ENCODE measurements around the gene E2F4. TPM values are rescaled to one million over a fixed set of nuclear protein-coding genes. Genes with fewer than 3 reads are reported as not detected.

E2F4 gene
- total RNA-seq, 1 experiment from 2014 or later, result 75.9 TPM

DNA sequence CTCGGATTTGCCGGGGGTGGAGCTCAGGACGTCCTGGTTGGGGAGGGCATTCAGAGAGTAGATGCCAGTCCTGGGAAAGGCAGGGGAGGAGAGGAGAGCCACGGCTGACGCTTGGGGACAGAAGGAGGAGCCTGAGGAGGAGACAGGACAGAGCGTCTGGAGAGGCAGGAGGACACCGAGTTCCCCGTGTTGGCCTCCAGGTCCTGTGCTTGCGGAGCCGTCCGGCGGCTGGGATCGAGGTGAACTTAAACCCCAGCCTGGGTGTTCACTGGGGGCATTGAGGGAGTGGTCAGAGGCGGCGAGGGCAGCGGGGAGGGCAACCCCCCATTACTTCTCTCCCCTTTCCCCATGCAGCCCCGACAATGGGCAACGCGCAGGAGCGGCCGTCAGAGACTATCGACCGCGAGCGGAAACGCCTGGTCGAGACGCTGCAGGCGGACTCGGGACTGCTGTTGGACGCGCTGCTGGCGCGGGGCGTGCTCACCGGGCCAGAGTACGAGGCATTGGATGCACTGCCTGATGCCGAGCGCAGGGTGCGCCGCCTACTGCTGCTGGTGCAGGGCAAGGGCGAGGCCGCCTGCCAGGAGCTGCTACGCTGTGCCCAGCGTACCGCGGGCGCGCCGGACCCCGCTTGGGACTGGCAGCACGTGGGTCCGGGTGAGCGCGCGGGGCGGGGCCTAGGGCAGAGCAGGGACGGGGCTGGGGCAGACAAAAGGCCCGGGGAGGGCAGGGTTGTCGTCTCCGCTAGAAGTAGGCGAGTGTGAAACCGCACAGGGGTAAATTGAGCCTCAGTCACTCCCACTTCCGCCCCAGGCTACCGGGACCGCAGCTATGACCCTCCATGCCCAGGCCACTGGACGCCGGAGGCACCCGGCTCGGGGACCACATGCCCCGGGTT, 17.9 kb upstream of the E2F4 start:
- DNase-seq (ENCODE audit: low read depth), result peak; percentile 90

DNA sequence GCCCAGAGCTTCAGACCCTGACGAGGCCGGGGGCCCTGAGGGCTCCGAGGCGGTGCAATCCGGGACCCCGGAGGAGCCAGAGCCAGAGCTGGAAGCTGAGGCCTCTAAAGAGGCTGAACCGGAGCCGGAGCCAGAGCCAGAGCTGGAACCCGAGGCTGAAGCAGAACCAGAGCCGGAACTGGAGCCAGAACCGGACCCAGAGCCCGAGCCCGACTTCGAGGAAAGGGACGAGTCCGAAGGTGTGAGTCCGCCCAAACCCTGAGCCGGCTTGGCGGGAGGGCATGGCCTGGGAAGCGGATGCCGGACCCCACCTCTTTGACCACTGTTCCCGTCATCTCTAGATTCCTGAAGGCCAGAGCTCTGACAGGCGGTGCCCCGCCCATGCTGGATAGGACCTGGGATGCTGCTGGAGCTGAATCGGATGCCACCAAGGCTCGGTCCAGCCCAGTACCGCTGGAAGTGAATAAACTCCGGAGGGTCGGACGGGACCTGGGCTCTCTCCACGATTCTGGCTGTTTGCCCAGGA, 17.2 kb upstream of the E2F4 start:
- DNase-seq (ENCODE audit: low read depth), result no peak

DNA sequence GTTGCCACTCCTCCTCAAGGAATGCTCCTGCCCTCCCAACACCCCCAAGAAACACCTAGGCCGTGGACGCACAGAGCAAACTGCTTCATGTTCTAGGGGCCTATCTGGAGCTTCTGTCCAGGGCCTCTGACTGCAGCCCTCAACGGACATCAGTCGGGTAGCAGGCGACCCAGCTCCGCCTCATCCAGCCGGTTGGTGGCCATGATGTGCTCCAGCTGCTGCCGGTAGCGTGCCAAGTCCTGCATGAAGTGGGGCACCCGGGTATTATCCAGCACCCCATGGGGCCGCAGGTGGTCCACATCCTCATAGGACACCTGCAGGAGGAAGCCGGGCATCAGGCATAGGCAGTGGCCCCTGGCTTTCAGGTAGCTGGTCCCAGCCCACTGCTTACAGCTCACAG, 15.3 kb upstream of the E2F4 start:
- no peak for DNase-seq (ENCODE audit: low read depth)

DNA sequence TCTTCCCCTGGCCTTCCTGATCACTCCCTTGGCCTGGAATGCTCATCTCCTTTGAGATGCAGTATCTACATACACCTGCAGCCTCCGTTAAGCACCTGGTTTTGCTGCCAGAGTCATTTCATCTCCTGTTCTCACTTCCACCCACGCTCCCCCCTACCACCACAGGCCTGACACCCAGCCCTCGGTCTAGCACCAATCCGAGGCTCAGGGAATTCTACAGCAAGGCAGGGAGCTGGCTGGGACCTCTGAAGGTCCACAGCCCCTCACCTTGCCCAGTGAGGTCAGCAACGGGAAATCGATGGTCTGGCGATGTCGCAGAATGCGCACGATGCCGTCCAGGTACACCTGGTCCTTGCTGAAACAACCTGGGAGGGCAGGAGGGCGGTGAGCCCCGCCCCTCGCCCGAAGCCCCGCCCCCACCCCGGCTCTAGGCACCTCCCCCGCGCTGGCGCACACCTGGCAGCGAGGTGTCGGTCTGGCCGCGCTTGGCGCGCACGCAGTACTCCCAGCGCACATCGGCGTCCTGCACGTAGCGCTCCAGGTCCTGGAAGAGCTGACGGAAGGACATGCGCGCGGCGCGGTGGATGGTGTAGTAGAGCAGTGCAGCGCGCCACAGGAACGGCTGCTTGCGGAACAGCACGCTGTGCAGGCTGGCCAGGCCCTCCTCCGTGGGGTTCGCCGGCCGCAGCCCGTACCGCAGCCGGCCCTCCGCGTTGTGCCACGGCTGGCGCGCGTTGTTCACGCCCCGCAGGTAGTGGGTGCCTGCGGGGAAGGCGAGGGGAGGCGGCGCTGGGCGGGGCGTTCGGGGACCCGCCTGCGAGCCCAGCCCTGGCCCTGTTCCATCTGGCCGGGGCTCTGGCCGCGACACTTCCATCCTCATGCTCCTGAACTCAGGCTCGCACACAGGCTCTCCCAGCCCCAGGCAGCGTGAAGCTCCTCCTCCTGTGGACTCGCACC, 13.9 kb upstream of the E2F4 start:
- peak; percentile 59 for DNase-seq (ENCODE audit: low read depth)

DNA sequence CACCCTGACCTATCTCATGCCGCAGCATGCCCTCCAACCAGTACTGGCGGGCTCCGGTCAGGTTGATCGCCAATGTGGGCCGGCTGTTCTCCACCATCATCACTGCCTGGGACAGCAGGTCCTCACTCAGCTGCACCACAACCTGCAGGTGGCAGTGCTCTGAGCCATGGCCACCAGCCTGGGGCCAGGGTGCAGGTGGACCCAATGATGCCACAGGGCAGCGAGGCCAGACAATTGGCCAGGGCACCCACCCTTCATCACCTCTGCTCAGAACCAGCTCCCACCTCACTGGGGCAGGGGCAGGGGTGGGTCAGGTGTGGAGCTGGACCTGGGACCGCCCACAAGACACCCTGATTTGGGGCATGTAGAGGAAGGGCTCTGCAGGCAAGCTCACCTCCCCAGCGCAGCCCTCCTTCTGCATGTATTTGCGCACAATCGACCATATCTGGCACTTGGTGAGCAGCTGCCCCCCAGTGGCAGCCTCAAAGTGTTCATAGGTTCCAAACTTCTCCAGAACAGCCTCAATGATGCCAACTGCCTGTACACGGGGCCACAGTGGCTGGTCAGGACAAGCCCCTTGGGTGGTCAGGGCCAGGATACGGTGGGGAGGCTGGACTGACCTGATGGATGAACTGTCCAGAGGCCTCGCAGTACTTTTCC, 12.4 kb upstream of the E2F4 start:
- DNase-seq (ENCODE audit: low read depth), result no peak

DNA sequence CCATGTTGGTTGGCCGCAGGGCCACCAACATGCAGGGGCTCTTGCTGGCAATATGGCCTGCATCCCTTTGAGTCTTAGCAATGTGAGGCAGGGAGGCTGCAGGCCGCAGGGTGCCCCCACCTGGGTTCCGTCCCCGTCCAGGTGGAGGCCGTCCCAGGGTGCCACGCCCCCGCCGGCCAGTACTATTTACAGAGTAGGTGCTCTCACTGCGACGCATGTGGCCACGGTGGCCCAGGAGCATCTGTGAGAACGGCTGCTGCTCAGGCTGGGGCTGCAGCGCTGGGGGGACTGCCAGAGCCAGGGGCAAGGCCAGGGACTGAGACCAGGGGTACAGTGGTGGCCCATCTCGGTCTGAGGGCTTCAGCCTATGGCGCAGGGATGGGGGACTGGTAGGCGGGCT, 11.8 kb upstream of the E2F4 start:
- no peak for DNase-seq (ENCODE audit: low read depth)

DNA sequence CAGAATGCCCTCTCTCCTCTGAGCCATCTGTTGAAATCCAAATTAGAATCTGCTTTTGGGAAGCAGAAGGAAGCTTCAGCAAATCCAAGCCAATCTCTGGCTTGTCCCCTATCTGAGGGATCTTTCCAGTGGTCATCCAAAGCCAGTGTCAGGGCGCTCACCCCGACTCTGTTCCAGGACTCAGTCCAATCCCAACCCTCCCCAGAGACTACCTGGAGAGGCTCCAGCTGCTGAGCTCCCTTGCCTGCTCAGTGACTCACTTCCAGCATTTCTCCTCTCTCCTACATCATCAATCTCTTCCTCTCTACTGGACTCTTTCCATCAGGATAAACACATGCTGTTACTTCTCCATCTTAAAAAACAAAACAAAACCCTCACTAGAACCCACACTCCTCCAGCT, 10.6 kb upstream of the E2F4 start:
- peak; percentile 85 for DNase-seq (ENCODE audit: low read depth)

DNA sequence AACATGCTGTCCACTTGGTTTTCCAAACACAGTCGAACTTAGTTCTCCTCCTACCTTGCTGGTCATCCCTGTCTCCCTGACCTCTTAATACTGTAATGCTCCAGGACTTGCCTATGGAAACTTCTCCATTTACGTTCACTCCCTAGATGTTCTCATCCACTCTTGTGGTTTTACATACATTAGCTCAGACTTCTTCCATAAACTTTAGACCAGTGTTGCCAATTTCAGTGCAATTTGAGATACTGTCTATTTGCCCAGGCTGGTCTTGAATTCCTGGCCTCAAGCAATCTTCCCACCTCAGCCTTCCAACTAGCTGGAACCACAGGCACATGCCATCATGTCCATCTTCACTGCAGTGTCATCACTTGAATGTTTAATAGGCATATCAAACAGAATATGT, 9.7 kb upstream of the E2F4 start:
- no peak for DNase-seq (ENCODE audit: low read depth)

DNA sequence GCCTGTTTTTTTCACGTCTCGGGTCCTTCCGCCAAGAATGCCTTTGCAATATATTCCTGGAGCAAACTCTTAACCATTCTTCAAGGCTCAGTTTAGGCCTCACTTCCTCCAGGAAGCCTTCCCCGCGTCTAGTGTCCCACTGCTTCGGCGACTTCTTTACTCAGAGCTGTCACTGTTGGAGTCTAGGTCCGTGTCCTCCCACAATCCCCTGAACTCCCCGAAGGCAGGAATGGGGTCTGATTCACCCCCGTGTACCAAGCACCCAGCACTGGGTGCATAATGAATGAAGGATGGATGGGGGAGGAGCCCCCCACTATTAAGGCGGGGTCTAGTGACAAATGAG, 8.7 kb upstream of the E2F4 start:
- DNase-seq (ENCODE audit: low read depth), result no peak

DNA sequence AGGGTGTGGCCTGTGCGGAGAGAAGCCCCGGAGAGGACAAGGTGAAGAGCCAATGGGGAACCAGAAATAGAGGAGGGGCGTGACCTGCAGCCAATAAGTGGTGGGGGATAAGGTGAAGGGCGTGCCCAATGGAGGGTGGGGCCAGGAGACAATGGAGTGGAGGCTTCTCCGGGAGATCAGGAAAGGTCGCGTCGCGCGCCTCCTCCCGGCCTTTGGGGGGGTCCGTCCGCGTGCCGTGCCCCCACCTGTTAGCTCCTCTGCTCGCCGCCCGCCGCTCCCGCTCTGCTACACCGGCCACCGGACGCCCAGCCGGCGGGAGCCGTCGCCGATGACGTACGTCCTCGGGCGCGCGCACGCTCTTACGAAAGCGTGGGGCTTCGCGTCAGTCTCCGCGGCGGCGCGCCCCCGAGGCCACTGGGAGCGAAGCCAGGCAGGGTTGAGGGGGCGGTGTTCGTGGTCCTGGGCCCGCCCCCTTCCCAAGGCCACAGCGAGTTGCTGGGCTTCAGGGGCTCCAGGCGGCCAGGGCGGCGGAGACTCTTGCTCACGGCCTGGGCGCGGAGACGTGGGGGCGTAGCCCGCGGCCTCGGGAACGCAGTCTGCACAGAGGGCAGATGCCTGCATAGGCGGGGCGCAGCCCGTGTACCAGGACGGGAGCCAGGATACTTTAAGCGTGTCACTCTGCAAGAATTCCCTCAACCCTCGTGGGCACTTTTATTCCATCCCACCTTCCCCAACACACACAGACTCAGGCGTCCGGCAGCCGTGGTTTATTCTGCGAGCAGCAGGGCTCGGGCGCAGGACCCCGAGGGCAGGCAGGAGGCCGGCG, 8.1 kb upstream of the E2F4 start, which contains the start of gene MATCAP1:
TSS of gene MATCAP1 (minus strand) at position 337 of the 826 bp plus-strand sequence. CDS start 3,353 bp downstream, outside the sequence.
- DNase-seq (ENCODE audit: low read depth), result peak; percentile 98

DNA sequence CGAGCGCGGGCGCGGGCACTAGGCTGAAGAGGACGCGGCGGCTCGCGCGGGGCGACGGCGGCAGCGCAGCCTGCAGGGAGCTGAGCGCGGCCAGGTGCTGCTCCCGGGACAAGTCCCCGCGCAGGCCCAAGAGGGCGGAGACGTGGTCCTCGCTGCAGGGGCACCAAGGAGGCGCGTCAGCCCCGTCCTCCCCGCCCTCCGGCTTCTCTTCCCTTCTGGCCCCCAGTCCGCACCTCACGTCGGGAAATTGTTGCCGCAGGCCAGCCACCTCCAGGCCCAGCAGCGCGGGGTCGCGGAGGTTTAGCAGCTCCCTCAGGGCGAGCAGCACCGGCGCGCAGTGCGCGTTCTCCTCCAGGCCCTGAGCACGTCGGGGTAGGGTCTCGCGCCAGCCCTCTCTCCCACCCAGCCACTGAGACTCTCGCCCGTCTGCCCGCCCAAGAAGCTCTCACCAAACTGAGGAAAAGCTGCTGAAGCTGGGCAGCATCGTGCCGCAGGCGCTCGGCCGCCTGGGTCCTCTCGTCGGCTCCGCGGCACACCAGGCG, 7.4 kb upstream of the E2F4 start:
- DNase-seq (ENCODE audit: low read depth), result no peak

DNA sequence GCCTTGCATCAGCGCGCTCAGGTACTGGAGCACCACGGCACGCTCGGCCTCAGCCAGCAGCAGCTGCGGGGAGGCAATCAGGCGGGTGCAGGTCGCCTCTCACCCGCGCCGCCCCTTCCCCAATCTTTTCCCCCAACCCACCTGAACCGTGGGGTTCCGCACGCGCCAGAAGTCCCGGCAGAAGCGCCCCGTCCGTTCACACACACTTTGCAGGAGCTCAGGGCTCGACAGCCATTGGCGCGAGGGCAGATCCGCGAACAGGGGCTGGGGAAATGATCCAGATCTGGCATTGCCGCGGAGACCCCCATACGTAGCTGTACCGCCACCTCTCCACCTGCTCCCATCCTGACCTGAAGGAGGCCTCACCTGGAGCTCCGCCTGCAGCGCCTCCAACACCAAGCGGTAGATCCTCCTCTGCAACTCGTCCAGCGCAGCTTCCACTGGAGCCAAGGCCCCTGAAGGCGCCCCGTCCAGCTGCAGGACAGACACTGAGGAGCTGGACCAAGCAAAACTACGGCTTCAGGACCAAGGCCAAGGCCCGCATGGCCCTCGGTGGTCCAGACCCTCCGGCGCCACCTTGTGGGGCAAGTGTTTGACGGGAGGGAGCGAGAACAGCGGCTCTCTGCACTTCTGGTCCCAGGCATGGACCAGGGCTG, 6.8 kb upstream of the E2F4 start:
- DNase-seq (ENCODE audit: low read depth), result peak; percentile 90

DNA sequence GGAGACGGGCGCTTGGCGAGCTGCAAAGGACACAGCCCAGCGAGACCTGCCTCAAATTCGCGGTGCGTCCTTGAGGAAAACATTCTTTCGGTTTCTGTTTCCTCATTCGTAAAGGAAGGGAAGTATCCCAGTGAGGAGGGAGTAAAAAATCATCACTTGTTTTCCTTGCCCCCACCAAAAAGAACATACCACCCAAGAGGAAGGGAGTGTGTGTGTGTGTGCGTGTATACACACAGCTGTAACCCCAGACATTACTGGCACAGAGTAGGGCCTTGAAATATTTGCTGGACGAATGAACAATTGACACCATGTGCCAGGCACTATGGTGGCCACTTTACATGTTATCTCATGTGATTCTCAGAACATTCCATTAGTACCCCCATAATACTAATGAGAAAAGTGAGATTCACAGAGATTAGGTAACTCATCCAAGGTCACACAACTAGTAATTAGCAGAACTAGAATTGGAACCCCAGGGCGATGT, 6.3 kb upstream of the E2F4 start:
- DNase-seq (ENCODE audit: low read depth), result no peak

DNA sequence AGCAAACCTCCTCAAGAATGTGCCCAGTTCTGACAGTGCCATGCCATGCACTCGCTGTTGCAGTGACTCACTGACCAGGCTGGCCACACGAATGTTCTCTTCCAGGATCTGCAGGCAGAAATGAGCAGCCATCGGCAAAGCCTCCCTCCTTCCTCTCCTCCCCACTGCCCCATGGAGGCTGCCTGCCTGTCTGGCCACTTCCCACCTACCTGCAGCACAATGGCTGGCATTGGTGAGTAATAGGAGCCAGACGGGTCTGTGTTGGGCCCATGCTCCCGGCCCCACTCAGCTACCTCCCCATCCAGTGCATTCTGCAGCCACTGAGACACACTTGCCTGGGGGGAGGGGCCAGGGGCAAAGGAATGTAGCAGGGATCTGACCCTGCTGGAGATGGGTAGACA, 5.4 kb upstream of the E2F4 start:
- DNase-seq (ENCODE audit: low read depth), result peak; percentile 71

DNA sequence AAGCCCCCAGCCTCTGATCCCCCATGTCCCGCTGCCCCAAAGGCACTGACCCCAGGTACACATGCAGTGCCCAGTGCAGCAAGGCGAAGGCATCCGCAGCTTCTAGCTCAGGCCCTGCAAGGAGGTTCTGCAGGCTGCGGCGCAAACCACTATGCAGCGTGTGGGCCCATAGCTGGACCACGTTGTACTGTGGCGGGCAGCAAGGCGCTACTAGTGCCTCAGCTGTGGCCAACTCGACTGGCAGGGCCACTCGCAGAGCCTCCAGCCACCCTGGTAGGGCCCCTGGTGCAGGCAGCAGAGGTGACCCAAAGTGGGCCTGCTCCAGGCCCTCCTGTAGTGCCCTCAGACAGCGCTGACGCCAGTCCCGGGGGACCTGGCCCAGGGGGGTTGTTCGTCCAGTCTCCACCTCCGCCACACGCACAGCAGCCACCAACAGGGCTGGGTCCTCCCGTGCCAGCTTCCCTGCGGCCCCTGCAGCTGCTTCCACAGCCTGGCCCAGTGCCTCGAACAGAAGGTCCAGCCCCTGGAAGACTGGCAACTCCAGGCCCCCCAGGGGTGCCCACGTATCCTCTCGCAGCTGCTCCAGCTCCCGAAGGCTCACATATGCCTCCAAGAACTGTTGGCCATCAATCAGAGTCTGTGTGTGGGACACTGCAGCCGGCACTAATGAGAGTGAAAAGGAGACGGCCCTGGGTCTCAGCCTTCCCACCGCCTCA, 4.6 kb upstream of the E2F4 start:
- no peak for DNase-seq (ENCODE audit: low read depth)

DNA sequence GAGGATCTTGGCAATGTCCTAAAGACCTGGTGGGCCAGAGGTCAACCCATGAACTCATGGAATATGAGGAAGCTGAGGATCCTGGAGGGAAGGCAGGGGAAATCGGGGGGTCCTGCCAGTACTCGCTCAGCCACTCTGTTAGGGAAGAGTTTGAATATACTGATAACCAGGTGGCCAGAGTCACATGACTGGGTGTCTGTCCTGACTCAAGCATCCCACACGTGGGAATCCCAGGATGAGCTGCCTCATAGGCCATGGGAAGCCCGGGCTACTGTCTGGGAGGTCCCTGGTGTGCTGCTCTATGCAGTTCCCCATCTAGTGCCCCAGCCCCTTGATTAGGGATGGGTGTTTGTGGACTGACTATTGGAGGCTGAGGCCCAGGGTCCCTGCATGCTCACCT, 3.6 kb upstream of the E2F4 start:
- DNase-seq (ENCODE audit: low read depth), result no peak

DNA sequence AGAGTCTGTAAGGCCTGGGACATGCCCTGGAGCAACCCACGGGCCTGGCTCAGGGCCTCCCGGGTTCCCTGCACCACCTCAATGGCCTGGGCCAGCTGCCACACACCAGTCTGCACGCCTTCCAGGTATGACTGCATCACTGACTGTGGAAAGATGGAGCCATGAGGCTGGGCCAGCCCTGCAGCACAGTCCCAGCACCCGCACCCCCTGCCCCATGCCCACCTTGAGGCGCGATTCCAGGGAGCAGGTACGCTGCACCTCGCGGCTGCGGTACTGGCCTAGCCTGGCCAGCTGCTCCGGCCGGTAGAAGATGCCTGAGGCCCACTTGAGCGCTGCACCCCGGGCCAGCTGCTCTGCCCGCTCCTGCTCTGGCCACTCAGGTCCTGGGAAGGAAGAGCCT, 3.2 kb upstream of the E2F4 start:
- DNase-seq (ENCODE audit: low read depth), result no peak

DNA sequence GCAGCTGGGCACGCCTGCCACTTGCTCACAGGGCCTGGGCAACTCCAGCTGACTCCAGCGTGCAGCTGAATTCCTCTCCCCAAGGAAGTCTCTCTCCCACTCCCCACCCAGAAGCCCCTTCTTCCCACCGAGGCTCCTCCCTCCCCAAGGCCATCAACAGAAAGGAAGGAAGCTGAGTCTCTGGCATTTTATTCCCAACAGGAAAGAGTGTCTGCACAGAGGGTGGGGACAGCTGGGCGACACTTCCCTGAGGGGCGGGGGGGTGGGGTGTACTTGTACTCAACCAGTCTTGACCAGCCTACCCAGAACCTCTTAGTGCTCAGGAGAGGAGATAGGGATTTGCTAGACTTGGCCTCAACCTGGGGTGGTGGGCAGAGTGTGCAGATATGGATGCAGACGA, 1.9 kb upstream of the E2F4 start, which contains the start of gene EXOC3L1:
TSS of gene EXOC3L1 (minus strand) at position 96 of the 400 bp plus-strand sequence. CDS start 460 bp downstream, outside the sequence.
- DNase-seq (ENCODE audit: low read depth), result no peak
